HG02840 (cell line): ENCODE measurements around the gene HLA-DPA1.
A peak's percentile ranks its signal among the peaks of the same experiment; 100 is the strongest.

Source experiments
- ATAC-seq: cut with Tn5 transposase; IDR thresholded peaks from one replicate; pipeline ENCODE4 v1.9.1; 2021; ENCODE audit warnings: mild to moderate bottlenecking, moderate library complexity, moderate number of reproducible peaks; ENCODE audit not compliant: unreplicated experiment, low FRiP score

Gene HLA-DPA1

DNA sequence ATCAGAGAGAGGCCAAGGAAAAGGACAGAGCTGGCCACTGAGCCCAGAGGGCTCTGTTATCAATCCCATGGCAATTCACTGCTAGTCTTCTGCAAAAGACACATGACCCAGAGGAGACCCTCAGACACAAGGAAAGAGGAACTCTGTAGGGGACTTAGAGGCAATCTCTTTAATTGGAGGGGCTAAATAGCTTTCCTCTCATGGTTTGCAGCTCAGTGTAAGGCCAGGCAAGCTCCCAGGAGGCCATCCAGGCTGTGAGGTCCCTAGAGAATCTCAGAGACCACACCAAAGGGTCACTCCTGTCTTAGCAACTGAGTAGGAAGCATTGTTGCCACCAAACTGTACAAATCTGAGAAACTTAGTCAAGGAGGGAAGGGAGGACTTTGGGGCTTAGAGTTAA is 54.1 kb downstream of the HLA-DPA1 start:
- ATAC-seq, result no peak

DNA sequence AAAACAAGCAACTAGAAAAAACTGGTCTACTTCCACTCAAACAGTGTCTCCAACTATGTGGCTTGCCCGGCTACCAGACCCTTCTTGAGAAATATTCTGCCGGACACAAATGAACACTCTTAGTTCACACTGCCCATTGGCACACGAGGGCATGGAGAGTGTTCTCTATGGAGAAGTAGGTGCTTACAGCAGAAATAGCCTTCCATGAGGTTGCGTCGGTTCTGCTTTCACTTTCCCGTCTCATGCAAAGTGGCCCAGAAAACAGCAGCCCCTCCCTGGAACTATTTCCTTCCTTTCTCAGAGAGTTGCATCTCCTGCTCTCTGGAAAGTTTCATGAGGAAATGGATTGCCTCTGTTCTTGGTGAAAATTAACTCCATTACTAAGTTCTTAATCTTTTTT is 54.5 kb downstream of the HLA-DPA1 start:
- ATAC-seq, result peak; percentile 51

DNA sequence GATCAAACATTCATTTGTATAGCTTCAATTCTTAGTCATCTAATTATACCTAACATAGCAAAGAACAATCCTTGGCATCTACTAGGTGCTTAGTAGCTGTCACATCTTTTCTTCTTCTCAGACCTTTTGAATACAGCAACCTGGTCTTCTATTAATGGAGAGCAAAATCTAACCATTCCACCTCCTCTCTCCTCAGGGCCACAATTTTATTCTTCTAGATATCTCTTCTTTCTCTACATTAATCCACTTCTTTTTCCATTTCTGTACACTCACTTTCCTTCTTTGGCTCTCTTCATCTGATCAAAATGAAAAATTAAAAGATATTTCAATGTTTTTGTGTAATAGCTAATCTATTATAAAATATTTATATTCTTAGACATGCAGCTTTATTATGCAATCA is 55.0 kb downstream of the HLA-DPA1 start:
- ATAC-seq, result no peak

DNA sequence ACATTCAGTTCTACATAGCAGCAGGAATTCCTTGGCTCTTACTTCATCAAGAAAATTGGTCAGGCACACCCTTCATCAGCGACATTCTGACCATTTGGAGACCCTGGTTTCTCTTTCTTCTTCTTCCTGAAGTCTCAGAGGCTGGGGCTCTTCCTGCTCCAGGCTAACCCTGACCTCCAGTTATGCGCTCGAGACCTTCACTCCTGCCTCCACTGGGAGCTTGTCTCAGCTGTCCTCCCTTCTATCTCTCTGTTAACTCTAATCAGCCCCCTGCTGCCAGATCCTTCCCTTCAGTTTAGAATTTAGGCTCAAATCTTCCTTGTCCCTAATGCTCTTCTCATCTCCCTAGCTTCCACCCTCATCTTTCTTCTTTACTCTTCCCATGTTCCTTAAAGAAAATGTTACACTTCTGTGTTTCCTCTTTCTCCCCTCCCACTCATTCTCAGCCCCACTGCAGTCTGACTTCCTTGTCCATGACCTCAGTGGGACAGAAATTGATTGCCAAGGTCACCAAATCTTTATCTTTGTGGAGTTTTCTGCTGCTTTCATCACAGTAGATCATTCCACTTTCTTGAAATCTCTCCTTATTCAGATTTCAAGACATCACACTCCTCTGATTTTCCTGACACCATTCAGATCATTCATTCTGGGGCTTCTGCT is 55.6 kb downstream of the HLA-DPA1 start:
- ATAC-seq, result no peak

DNA sequence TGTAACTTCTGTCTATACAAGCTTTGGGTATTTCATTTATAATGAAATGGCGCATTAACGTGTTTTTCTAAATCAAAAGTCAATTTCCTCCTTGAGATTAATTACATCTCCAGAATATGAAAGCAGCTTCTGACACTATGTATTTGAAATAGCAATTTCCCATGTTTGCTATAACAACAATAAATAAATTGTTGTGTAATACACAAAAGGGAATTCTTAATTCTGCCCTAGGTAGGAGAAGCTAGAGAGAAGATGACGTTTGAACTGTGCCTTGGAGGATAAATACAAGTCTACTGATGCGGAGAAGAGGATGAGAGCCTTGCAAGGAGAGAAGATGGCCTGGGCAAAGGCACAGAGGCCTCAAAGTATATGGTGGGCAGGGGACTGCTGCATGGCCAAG is 56.4 kb downstream of the HLA-DPA1 start:
- no peak for ATAC-seq

DNA sequence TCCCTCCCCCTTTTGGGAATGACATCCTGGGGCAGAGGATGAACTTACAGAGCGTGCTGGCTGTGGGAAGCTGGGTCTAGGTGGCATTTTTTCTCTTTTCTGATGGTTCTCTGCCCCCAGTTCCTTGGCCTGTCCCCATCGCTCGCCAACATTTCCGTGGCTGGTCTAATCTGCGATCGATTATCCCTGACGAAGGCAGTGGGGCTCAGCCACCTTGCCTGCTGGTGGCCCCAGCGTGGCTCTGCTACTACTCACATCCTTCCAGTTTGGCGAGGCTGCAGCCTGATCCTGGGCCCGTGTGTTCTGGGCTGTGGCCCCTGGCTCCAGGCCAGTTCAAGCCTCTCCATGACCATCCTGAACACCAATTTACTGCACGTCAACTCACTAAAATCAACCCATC is 57.7 kb downstream of the HLA-DPA1 start:
- no peak for ATAC-seq

DNA sequence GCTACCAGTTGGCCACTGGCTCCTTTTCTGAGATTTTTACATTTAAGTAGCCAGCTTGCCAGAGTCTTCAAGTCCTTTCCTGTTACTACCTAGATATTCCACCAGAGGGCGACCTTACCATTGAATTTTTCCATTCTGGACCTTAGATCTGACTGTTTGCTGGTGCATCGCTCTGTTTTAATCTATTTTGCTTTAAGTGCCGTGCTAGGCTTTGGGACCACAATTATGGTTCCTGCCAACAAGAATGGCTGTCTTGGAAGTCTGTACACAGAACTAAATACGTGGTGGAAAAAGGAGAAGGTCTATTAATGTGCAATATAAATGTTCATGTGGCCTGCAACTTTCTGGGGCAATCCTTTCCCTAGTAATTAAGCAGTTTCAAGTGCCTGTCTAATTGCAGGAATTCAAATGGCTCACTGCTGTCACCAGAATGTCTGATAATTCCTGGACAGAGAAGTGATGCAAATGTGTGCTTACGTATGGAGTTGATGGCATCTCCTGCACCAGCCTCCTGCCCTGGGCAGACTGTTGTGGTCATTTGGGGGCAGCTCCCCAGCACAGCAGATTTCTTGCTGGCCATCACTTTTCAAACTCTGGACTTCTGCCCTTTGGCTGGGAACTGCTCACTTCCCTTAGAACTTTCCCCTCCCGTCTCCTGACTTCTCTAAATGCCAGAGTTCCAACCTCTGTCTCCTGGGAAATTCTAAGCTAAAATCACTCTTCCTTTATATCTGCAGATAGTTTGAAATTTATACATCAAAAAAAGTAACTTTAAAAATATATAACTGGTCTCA is 58.4 kb downstream of the HLA-DPA1 start:
- ATAC-seq, result no peak
